T47D (cell line): ENCODE measurements around the gene BICRA.

Experiments used
- DNase-seq, 2 experiments: peaks; one replicate each; pipeline versions ENCODE4 v3.0.0 to v3.0.0-alpha.2; 2011 to 2012; ENCODE audit warnings: low read depth in 1 of 2, low spot score in 1 of 2
- JUND ChIP-seq: IDR thresholded peaks from 2 replicates; pipeline ENCODE4 v1.6.1; 2012; ENCODE audit warnings: low read depth
- in situ Hi-C: cut with HindIII; loops from 2 replicates; pipeline ENCODE4 v1.10.0; 2016; ENCODE audit warnings: low sequenced_read_pairs, low pct_unique_long_range_greater_than_20kb

The BICRA gene

DNA sequence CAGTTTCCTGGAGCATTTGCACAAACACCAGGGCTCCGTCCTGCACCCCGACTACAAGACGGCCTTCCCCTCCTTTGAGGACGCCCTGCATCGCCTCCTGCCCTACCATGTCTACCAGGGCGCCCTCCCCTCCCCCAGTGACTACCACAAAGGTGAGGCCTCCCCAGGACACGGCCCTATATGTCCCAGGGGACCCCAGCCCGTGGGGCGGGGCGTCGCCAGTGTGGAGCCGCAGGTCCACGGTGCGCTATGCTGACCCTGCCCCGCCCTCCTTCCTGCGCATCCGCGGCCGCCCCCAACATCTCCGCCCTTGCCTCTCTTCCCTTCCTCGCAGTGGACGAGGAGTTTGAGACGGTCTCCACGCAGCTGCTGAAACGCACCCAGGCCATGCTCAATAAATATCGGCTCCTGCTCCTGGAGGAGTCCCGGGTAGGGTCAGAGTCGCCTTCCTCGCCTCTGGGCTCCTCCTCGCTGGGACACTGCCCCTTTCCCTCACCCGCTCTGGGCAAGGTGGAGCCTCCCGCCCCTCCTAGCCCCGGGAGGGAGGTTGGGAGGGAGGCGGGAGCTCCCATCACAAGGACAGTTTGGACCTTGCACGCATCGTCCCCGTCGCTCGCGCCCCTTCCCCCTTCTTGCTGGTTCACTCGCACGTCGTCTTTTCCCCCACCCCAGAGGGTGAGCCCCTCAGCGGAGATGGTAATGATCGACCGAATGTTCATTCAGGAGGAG is 89.9 kb downstream of the BICRA start:
- in situ Hi-C loops: no loop called here
- TF ChIP-seq JUND: no peak
- DNase-seq: no peak

DNA sequence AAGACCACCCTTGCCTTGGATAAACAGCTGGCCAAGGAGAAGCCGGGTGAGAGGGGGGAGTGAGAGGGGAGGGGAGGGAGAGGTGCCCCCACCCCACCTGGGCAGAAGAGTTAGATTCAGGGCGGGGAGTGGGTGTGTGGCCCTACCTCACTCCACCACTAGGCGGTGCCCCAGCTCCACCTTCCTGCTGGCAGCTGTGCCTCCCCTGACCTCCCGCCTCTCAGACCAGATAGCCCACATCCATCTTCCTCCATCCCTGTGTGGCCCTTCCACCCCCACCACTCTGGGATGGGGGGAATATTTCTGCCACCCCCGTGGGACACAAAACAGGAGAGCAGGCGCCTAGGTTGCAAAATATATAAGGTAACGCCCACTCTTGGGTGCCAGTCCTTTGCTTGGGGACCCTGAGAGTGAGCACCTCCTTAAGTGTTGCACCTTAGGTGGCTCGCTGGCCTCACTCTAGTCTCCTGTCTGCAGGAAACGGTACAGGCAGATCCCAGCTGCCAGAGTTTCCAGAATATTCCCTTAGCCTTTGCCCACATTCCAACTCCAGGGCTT is 90.5 kb downstream of the BICRA start:
- in situ Hi-C loops: no loop called here
- peak; percentile 33 to 44 for DNase-seq
- no peak for TF ChIP-seq JUND

DNA sequence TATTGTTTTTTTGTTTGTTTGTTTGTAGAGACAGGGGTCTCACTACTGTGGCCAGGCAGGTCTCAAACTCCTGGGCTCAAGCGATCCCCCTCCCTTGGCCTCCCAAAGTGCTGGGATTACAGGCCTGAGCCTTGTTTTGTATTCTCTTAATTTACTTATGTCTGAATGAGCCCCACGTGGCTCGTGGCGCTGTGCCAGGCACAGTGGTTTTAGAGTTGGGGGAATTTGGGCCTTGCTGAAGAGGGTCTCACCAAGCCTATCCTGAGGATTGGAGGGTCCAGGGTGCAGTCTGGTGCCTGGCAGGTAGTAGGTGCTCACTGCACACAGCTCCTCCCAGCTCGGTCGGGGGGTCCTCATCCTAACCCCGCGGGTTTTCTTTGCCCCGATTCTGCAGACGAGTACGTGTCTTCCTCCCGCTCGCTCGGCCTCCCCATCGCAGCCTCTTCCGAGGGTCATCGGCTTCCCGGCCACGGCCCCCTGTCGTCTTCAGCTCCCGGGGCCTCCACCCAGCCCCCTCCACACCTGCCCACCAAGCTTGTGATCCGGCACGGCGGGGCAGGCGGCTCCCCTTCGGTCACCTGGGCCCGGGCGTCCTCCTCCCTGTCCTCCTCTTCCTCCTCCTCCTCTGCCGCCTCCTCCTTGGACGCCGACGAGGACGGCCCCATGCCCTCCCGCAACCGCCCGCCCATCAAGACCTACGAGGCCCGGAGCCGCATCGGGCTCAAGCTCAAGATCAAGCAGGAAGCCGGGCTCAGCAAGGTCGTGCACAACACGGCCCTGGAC is 92.2 kb downstream of the BICRA start:
- in situ Hi-C loops: no loop called here
- no peak for DNase-seq
- no peak for TF ChIP-seq JUND

- in situ Hi-C loops: no loop called here
- DNase-seq: no peak
- no peak for TF ChIP-seq JUND
Measured at GRCh38 chr19:47701717-47702552, 93.0 kb downstream of the BICRA start.

DNA sequence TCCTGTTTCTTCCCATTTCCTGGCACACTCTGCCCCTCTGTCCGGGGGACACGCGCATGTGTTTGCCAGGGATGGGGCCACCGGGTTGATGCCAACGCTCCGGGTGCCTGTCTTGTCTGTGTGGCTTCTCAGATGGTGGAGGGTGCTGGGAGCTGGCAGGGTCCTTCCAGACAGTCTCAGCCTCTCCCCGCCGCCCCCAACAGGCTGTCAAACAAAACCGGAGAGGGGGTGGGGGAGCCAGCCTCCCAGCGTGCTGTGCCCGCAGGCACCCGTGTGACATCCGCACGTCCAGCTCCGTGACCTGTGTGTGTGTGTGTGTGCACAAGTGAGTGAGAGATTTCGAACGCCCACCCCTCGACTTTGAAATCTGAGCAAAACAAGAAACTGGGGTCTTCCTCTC is 93.7 kb downstream of the BICRA start:
- in situ Hi-C loops: no loop called here
- no peak for TF ChIP-seq JUND
- no peak for DNase-seq

DNA sequence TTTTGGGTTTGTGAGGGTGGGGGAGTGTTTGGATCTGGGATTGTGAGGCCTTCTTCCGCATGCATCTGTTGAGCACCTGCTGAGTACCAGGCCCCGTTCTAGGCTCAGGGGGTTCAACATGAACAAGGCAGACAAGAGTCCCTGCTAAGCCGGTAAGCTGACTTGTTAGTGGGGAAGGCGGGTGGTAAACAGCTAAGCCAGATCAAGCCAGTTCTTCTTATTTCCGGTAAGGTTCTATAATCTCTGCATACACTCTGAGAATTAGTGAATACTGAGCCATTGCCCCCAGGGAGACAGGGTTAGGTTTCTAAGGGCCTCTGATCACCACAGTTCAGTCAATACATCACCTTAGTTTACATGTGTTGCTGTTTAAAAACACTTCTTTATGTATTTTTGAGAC is 94.4 kb downstream of the BICRA start:
- TF ChIP-seq JUND: no peak
- DNase-seq: no peak
- in situ Hi-C loops: no loop called here

- TF ChIP-seq JUND: no peak
- DNase-seq: no peak
- in situ Hi-C loops: no loop called here
Measured at GRCh38 chr19:47704024-47704423, 95.1 kb downstream of the BICRA start.

- DNase-seq: no peak
- in situ Hi-C loops: no loop called here
- no peak for TF ChIP-seq JUND
Measured at GRCh38 chr19:47704656-47705055, 95.7 kb downstream of the BICRA start.

DNA sequence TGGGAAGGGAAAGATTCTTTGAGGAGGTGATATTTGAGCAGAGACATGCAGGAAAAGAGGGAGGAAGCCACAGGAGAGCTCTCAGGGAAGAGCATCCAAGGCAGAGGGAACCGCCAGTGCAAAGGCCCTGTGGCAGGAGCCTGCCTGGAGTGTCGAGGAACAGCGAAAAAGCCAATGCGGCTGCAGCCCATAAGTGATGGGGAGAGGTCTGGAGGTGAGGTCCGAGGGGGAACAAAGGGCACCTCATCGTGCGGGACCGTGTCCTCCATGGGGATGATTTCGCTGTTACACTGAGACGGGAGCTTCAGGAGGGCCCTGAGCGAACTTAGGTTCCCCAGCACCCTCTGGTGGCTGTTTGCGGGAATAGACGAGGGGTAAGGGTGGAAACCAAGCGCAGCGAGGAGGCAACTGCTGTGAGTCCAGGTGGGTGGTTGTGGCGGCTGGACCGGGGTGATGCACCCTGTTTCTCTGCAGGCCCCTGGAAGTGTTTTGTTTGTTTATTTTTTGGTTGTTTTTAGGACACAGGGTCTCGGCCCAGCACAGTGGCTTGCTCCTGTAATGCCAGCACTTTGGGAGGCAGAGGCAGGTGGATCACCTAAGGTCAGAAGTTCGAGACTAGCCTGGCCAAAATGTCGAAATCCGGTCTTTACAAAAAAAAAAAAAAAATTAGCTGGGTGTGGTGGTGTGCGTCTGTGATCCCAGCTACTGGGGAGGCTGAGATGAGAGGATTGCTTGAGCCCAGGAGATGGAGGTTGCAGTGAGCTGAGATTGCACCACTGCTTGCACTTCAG is 98.4 kb downstream of the BICRA start:
- DNase-seq: peak in 1 of 2 experiments; percentile 81
- in situ Hi-C loops: no loop called here
- TF ChIP-seq JUND: no peak

- no peak for TF ChIP-seq JUND
- in situ Hi-C loops: no loop called here
- no peak for DNase-seq
Measured at GRCh38 chr19:47711652-47712242, 102.8 kb downstream of the BICRA start.

DNA sequence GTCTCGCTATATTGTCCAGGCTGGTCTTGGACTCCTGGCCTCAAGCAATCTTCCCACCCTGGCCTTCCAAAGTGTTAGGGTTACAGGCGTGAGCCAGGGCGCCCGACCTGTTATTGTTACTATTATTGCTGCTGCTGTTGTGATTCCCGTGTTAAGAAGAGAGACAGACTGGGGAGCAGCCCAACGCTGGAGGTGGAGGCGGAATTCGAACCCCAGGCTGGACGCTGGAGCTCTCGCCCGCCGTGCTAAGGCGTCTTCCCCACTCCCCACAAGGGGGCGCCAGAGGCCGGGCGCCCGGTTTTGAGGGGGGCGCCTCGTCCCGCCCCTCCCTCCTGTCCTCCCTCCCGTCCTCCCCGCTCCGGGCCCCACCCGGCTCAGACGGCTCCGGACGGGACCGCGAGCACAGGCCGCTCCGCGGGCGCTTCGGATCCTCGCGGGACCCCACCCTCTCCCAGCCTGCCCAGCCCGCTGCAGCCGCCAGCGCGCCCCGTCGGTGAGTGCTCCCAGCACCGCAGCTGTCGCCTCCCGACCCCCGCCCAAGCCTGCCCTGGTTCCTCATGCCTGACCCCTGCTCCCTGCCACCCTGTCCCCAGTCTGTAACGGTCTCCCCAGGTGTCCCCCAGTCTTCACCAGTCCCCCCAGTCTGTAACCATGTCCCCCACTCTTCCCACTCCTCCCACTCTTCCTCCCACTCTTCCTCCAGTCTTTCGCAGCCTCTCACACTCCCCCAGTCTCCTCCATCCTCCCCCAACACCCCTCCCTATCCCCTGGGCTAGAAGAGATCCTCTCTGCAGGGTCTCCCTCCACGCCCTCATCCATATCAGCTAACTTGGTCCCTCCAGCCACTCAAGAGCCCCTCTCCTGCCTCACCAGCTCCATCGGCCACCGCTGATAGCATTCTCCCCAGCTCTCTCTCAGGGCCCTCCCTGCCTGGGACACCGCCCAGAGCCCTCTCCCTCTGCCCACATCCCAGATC is 104.4 kb downstream of the BICRA start, which contains the start of gene EHD2:
Gene EHD2, plus strand, starts transcription at position 377 of the 976 bp plus-strand sequence. CDS start 3,191 bp downstream, outside the sequence.
- in situ Hi-C loops: no loop called here
- peak in 1 of 2 experiments; percentile 74 for DNase-seq
- no peak for TF ChIP-seq JUND
